NCI-H2196 treated with DMSO at 0.1 percent for 48 hours (cell line): Measurements from ENCODE around the gene CFAP43.

Experiments used
- DNase-seq: peaks from one replicate; lab custom pipeline; 2025; ENCODE audit not compliant: unreplicated experiment; lab: John Stamatoyannopoulos, UW

CFAP43 gene, protein sequence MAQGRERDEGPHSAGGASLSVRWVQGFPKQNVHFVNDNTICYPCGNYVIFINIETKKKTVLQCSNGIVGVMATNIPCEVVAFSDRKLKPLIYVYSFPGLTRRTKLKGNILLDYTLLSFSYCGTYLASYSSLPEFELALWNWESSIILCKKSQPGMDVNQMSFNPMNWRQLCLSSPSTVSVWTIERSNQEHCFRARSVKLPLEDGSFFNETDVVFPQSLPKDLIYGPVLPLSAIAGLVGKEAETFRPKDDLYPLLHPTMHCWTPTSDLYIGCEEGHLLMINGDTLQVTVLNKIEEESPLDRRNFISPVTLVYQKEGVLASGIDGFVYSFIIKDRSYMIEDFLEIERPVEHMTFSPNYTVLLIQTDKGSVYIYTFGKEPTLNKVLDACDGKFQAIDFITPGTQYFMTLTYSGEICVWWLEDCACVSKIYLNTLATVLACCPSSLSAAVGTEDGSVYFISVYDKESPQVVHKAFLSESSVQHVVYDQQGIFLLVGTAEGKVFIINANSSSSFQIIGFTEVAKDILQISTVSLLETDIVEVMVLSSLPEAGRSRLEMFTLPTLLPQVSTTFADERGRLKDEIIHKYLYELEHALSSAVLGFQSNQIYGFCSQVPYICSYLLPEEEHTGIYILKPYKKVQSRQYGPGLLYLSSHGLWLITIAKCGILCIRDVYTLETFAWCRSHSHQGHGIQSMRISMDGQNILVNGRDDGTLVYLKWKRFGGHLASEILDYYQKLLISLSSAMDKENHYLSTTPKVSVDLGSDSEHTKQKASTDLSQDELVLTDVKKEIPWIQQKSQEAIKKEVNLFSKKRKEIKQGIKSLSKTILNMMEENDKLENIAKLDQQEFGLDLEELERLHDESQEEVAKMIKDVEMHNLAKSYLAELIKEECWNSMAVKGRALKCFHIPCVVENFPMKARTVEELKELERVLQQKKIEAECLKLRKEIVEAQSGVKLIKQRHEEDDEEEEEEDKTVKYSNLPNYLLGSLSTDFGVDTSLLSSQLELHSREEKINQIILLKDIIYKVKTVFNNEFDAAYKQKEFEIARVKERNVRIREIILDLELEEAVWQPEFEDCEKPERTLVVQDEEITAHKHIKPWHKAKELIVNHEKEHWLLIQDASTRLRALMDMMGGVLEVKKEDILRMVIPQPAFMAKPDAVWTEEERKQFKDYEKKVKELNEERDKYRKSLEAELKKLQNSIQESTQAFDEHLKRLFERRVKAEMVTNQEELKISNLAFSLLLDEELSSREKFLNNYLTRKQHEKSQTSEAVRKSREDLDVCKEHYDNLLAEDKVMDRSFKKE (N-terminal part only)

DNA sequence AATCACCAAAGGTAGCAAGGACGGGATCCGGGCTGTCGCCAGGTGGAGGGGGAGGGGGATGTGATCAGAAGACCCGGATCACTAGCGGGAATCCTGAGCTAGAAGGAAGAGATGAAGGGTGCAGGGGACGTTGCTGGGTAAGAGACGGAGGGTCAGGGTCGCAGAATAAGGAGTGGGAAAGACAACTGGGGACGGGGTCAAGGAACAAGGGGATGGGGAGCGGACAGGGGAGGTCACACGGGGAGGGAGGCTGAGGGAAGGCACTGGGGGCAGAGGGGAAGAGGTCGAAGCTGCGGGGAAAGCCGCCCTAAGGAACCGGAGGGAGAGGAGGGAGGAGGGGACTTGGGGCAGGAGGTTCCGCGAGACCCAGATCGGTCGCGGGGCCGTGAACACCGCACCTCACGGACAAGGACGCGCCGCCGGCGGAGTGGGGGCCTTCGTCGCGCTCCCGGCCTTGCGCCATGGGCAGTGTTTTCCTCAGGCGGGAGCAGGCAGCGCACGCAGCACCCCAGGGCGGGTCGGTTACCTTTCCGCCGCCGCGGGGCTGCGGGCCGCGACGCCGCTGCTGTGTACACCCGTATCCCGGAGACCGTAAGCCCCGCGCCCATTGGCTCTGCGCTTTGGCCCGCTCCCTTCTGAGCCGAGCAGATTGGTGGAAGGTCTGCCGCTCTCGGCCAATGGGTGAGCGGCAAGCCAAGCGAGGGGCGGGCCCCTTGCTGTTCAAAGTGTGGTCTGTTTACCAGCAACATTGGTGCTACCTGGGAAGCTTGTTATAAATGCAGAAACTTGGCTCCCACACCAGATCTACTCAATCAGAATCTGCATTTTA, at the start of gene CFAP43:
Gene CFAP43 (minus strand): TSS at position 581 of the 829 bp plus-strand sequence. CDS start 118 bp downstream, at position 463.
- peak; percentile 76 for DNase-seq

DNA sequence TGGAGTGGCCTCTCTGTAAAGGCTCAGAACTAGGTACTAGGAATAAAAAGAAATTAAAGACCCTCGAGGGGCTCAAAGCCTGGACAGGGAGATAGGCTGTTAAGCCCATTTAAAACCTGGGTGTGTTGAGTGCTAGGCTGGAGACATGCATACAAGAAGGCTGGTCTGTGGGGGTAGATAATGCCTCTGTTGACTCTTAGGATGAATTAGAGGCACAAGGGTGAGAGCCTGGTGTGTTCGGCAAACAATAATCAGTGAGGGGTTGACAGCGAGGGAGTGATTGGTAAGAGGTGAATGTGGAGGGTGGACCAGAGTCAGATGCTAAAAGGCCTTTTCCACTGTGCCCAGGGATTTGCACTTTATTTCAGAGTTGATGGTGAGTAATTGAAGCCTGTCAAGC, 49.5 kb upstream of the CFAP43 start:
- no peak for DNase-seq

DNA sequence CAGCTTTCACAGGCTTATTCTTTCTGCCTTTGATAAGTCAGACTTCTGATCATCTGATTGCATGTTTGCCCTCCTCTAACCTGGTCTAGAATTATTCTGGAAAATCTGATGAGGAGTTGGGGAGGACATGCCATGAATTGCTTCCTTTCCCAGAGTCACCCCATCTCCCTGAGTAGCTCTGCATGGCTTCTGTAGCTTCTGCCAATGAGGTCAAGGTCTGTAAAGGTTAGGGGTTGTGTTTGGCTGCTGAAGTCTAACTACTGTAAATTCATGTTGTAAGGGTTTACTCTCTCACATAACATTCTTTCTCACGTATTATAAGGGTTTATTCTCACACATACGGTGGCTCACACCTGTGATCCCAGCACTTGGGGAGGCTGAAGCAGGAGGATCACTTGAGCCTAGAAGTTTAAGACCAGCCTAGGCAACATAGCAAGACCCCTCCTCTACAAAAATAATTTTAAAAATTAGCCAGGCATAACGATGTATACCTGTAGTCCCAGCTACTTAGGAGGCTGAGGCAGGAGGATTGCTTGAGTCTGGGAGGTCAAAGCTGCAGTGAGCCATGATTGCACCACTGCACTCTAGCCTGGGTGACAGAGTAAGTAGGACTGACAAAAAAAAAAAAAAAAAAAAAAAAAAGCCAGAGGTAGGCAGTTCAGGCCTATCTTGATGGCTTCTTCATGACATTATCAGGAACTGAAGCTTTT, 47.5 kb upstream of the CFAP43 start:
- no peak for DNase-seq

DNA sequence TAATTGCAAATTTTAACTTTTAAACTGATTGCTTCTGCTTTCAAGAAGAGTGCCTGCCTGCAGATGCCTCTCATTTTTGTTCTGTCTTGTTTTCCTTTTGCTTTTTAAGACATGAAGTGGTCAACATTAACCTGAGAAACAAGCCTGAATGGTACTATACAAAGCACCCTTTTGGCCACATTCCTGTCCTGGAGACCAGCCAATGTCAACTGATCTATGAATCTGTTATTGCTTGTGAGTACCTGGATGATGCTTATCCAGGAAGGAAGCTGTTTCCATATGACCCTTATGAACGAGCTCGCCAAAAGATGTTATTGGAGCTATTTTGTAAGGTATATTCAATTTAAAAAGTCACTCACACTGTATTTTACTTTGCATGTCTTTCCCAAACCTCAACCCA, 45.6 kb upstream of the CFAP43 start:
- peak; percentile 10 for DNase-seq

DNA sequence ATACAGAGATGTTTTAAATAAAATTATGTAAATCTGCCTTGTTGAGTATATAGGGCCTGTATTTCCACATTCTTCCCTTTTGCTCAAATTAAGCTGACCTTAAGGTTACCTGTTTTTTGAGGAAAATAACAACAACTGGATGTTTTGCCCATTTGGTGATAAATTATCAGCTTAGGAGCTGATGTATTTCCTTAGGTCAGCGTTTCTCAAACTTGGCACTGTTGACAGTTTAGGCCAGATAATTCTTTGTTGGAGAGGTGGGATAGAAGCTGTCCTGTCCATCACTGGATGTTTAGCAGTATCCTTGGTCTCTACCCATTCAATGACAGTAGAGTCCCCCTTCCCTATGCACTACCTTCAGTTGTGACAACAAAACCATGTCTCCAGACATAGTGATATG, 44.0 kb upstream of the CFAP43 start:
- no peak for DNase-seq

DNA sequence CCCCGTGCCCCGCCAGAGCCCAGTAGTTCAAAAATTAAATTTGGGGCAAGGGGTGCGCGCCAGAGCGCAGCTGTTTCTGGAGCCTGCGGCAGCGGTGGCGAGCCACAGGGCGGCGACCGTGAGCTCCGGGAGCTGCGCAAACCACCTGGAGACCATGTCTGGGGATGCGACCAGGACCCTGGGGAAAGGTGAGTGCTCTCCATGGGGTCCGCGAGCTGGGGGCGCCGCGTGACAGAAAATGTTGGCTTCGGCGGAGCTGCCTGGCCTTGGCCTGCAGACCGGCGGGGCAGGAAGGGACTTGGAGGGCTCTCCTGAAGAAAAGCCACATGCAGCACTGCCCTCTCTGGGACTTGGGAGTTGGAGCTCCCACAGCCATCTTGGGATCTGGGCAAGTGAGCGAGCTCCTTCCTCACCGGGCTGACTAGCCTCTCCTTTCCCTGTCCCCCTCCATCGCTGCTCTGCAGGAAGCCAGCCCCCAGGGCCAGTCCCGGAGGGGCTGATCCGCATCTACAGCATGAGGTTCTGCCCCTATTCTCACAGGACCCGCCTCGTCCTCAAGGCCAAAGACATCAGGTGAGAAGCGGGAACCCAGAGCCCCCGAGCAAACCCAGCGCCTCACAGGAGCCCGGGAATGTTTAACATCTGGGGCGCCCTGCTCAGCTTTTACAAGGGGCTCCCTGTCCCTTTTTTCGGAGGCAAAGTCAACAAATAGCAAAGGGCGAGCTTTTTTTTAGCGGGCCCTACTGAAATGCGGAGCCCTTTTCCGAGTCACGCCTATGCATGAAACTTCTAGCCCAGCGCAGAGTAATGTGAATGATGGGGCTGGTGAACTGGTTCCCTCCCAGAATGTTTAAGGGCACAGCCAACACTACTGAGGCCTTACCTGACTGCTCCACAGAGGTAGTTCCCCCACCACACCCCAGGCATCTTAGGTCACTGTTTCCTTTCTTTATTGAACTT, 42.9 kb upstream of the CFAP43 start:
- no peak for DNase-seq

DNA sequence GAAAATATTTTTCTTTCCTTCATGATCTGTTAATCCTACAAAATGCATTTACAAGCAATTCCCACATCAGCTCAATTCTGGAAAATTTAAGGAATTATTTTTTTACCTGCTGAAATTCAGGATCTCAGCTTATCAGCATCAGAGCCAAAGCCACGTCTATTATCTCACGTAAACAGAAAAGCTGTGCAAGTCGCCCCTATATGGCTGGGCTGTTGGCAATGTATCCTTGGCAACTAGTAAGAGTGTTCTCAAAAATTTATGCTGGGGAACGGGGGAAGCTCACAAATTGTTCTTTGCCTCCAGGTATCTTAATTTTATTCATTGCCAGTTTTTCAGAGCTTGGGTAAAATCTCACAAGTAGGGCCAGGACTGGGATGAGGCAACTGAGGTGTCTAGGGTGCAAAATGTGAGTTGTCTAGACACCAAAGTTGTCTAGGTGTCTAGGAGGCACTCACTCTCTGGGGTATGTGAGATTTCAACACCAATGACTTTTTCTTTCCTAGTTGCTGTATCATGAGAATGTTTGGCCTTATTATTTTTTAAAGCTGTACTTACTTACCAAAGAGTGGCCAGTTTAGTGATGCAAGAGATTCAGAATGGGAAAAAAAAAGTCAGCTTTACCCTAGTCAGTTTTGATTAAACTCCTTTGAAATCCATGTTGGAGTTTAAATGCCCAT, 41.9 kb upstream of the CFAP43 start:
- no peak for DNase-seq

DNA sequence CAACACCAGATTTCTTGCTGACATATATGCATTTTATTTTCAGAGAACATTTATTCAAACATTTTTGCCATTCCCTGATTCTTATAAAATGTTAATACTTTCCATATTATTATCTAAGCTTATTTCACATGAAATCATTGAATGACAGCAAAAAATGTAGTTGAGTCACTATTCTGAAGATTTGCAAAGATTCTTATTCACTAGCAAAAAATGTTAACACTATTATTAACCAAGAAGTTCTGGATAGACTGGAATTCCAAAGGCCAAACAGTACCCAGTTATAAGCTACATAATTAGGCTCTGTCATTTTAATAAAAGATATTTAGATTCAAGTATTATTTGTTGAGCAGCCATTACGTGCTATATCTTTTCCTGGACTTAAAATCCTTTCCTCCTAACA, 41.1 kb upstream of the CFAP43 start:
- DNase-seq: no peak

DNA sequence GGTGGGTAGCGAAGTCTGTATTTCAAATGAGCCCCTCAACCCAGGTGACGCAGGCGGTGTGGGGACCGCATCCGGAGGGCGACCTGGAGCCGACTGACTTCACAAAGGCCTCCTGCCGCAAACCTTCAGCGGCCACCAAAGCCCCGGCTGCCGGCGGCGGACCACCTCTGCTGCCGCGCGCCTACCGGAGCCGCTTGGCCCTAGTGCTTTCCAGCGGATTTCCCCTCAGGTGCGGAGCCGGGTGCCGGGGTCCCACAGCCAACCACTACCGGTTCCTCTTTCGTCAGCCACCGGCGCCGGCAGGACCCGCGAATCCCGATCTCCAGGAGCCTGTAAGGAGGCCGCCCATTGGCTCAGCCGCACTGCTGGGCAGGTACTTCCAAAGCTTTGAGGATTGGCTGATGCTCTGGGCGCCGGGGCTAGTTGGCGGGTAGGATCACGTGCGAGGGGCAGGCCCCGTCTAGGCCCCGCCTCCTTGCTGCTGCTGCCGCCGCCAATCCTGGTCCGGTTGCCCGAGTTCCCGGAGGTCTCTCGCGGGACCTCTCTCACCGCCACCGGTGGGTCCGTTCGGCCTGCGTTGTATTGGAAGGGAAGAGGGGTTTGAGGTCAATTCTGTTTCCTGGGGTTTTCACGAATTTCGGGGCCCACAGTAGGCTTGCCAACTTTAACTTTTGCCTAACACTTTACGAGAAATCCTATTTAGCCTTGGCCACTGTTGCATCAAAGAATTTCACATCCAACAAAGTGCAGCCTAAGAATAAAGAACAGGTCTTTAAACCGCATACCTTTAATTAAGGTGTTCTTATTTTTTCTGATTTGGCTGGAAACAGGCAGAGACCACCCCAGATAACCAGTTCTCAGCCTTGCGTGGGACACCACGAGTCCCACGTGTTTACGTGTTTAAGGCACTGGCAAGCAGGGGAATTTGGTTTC, 36.8 kb upstream of the CFAP43 start, which contains the start of gene GSTO2:
Gene GSTO2 (plus strand): TSS at position 472 of the 933 bp plus-strand sequence. CDS start 5,732 bp downstream, outside the sequence.
- peak; percentile 88 for DNase-seq

DNA sequence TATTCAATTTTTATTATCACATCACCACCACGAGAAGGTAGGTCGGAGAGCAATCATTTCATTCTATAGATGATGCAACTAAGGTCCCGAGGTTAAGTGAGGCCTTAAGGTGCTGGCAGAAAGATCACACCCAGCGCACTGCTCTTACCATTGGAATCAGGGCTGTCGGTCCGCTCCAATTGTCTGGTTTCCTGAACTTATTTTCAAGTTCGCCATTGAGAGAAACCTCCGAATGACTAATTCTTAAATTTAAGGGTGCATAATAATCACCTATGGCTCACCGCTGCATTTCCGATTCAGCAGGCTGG, 36.2 kb upstream of the CFAP43 start:
- no peak for DNase-seq

DNA sequence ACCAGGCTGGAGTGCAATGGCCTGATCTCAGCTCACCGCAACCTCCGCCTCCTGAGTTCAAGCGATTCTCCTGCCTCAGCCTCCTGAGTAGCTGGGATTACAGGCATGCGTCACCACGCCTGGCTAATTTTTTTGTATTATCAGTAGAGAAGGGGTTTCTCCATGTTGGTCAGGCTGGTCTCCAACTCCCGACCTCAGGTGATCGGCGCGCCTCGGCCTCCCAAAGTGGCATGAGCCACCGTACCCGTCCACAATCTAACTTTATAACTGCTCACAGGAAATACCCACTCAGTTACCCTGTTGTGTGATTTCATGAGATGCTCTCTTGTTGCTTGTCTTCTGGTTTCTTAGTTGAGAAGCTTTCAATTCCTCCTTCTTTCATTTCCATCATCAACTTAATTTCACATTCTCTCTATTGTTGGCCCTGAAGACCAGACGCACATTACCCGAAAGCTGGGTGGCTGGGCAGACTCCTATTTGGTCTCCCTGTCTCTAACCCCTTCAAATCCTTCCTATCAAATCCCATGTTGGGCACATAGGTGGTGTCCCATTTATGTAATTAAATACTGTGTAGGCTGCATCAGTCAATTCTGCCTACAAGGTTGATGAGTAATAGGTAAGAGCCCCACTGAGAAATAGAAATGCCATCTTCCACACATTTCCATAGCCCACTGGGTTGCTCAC, 35.7 kb upstream of the CFAP43 start:
- DNase-seq: no peak

DNA sequence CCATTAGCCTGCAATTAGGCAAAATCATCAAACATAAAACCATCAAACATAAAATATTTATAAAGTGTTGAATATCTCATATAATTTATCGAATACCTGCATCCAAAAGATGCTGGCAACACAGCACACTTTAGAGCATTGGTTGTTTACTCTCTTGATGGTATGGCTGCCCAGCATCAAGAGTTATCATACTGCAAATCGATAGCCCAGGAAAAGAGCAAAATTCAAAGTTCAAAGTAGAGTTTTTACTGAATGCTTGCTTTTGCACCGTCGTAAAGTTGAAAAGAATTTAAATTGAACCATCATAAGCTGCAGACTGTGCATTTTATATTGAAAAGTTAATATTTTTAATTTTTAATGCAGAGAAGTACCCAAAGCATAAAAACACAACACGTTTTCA, 32.6 kb upstream of the CFAP43 start:
- no peak for DNase-seq

DNA sequence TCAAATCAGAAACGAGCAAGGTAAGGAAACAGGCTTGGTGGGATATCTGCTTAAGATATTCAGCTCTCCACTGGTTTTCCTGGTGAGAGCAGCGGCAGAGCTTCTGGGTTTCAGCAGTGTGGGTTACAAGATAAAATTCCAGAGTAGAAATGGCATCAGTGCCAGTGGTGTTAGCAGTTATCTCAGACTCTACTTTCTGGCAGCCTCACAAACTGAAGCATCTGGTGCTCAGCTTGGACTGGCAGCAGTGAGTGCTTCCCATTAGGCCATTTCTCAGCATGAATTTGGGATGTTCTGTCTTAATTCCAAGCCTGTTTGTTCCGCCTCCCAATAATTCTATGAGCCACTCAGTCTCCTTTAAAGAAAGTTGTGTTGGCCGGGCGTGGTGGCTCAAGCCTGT, 29.9 kb upstream of the CFAP43 start:
- DNase-seq: no peak

DNA sequence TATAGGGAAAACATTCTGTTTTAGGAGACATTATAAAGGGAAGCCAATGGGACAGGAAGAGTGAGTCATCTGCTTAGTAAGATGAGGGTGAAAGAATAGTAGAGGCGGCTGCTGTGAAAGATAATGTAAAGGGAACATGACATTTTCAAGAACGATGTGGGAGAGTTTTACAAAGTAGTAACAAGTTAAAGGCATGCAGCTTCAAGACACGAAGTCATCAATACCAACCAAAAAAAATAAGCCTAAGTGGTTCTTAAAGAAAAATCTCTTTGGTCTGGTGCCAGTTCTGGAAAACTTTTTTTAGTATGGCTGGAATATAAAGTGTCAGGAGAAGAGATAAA, 28.6 kb upstream of the CFAP43 start:
- DNase-seq: no peak

DNA sequence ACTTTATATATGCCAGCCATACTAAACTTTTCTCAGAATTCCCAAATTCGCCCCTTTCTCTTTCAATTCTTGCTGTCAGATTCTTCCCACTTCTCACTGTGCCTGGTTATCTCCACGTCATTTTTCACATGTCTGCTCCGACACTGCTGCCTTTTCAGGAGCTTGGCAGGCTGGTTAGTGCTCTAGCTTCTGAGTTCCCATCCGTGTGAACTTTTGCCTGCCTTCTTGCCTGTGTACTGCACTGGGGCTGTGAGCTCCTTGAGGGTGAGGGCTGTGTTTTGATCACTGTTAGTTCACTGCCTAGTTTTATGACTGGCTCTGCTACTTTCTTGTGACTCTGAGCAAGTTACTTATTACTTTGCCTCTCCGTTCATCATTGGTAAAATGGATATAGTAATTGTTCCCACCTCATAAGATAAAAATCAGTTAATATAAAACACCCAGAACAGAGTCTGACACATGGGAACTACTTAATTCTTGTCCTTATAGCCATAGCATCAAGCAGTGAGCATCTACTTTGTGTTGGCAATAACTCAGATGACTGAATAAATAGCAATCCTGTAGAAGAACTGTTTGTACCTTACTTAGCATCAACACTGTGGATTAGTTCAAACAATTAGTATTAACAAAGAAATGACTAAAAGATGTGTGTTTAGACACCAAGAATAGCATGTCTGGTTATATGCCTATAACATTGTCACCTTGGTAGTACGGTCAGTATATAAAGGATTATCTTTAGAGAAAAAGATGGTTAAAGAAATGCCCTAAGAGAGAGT, 28.0 kb upstream of the CFAP43 start:
- no peak for DNase-seq

DNA sequence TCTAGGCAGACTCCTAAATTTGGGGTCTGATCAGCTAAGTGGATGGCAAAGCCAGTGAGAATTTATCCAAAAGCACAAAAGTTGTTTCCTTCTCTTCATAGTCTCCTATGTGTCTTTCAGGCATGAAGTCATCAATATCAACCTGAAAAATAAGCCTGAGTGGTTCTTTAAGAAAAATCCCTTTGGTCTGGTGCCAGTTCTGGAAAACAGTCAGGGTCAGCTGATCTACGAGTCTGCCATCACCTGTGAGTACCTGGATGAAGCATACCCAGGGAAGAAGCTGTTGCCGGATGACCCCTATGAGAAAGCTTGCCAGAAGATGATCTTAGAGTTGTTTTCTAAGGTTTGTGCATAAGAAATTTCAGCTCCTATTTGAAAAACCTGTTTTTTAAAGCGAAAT, 27.3 kb upstream of the CFAP43 start:
- no peak for DNase-seq
